ENCODE measurements around the gene RAC2. TPM values are rescaled to one million over a fixed set of nuclear protein-coding genes. Genes with fewer than 3 reads are reported as not detected.

Gene RAC2
- total and polyA plus RNA-seq, 2 of the 8 experiments (the other 6 are each of a cell fraction or from before 2014, with no cell fraction given), result 2.3 to 4.3 TPM

- Histone ChIP-seq H3K4me2 (ENCODE audit: insufficient read depth in 1 of 2, low read depth in 2 of 2, low read length in 2 of 2) (no peak overlapping the region), H2BK120ac (replicated peaks; ENCODE audit: low read depth, low read length) (no peak overlapping the region), H3K27me3 (replicated peaks in 1 of 4; ENCODE audit: control insufficient read depth in 3 of 4, extremely low read depth in 1 of 4, insufficient read depth in 3 of 4, low read length in 3 of 4) (no peaks in the 10 kb centered on the region; a peak in 3 of 7 replicates), H3K9me3 (ENCODE audit: insufficient read depth in 2 of 2, low read depth in 1 of 2, low read length in 1 of 2) (no peaks in the 10 kb centered on the region), H3K9ac (replicated peaks in 1 of 4; ENCODE audit: extremely low read depth in 1 of 4, low read depth in 3 of 4, low read length in 3 of 4) (no peak overlapping the region), H4K91ac (replicated peaks; ENCODE audit: insufficient read length, low read length) (no peak overlapping the region), H3K23me2 (ENCODE audit: low read depth, low read length) (no peaks in the 10 kb centered on the region), H2BK5ac (ENCODE audit: low read depth, low read length) (no peak overlapping the region), H2BK12ac (ENCODE audit: low read depth, low read length) (no peak overlapping the region), H2BK15ac (ENCODE audit: low read length) (no peak overlapping the region), H3K18ac (ENCODE audit: extremely low read depth, low read length) (no peak overlapping the region), H3K4ac (replicated peaks; ENCODE audit: insufficient read length, low read depth, low read length) (no peak overlapping the region), H3K27ac (ENCODE audit: low read depth, low read length) (no peak overlapping the region), H3K36me3 (ENCODE audit: control insufficient read depth in 2 of 4, insufficient read depth in 4 of 4, low read length in 3 of 4) (no peaks in the 10 kb centered on the region), H3K23ac (ENCODE audit: insufficient read length) (no peak overlapping the region), H2AFZ (ENCODE audit: low read length) (no peak overlapping the region), H4K20me1 (replicated peaks in 1 of 2; ENCODE audit: control insufficient read depth in 1 of 2, insufficient read depth in 2 of 2, low read length in 2 of 2) (no peaks in the 10 kb centered on the region), H3K79me1 (ENCODE audit: low read depth, low read length) (no peaks in the 10 kb centered on the region), H4K5ac (ENCODE audit: insufficient read length, low read depth, low read length) (no peak overlapping the region), H4K8ac (ENCODE audit: extremely low read depth, insufficient read depth, low read length) (no peak overlapping the region), H2AK5ac (ENCODE audit: low read depth, low read length) (no peak overlapping the region), H3K56ac (replicated peaks; ENCODE audit: insufficient read length, low read depth, low read length) (no peak overlapping the region), H3K79me2 (ENCODE audit: control insufficient read depth in 1 of 2, insufficient read depth in 2 of 2, low read length in 2 of 2) (no peaks in the 10 kb centered on the region), H3K14ac (ENCODE audit: insufficient read length) (no peak overlapping the region), H3K4me1 (replicated peaks in 1 of 4; ENCODE audit: control insufficient read depth in 3 of 4, insufficient read depth in 4 of 4, low read length in 3 of 4) (peaks cover 0 to 15% (median 3%) of the 10 kb centered on the region in 4 experiments; a peak in 4 of 7 replicates), H2BK20ac (ENCODE audit: low read length) (no peak overlapping the region), H3K4me3 (ENCODE audit: extremely low read depth in 1 of 4, insufficient read depth in 2 of 4, low read depth in 3 of 4, low read length in 4 of 4) (no peak overlapping the region)
- ChIA-PET CTCF (ENCODE audit: partially characterized antibody) (interaction anchor here (1.0 to 2.1 kb wide), 6 partner anchors 11 to 278 kb away, joined by 3 to 6 read pairs (median 4); no protein-coding TSS in a partner anchor), POLR2A (ENCODE audit: partially characterized antibody) (interaction anchor here (0.6 to 1.2 kb wide), 2 partner anchors 10 to 185 kb away, joined by 3 to 4 read pairs; no protein-coding TSS in a partner anchor)
- FAIRE-seq (no peak), DNase-seq (ENCODE audit: low read depth in 1 of 2, low spot score in 2 of 2) (no peak)
- no peak for TF ChIP-seq ASH2L (IDR thresholded peaks at IDR 0.05; ENCODE audit: low read length)
- no peak for TF ChIP-seq BACH1 (IDR thresholded peaks at IDR 0.05; ENCODE audit: low read length)
- no peak for TF ChIP-seq BCL11A (IDR thresholded peaks at IDR 0.05; ENCODE audit: low read depth in 2 of 2, low read length in 2 of 2)
- TF ChIP-seq RXRA (IDR thresholded peaks at IDR 0.05; ENCODE audit: insufficient read depth, low read depth, low read length), result no peak
- TF ChIP-seq TAF7 (optimal IDR thresholded peaks at IDR 0.05; ENCODE audit: borderline replicate concordance, low read depth, low read length), result no peak
- no peak for TF ChIP-seq YY1 (IDR thresholded peaks at IDR 0.05; ENCODE audit: low read depth, low read length)
- TF ChIP-seq GABPA (IDR thresholded peaks at IDR 0.05; ENCODE audit: borderline replicate concordance, insufficient read depth, low read length), result no peak
- no peak for TF ChIP-seq RBBP5 (IDR thresholded peaks at IDR 0.05; ENCODE audit: borderline replicate concordance, low read depth, low read length)
- TF ChIP-seq POLR2AphosphoS5 (IDR thresholded peaks at IDR 0.05; ENCODE audit: low read depth, low read length), result no peak
- no peak for TF ChIP-seq SIN3A (conservative IDR thresholded peaks at IDR 0.05 in 1 of 2, IDR thresholded peaks at IDR 0.05 in 1 of 2; ENCODE audit: low read depth in 1 of 2, low read length in 2 of 2)
- TF ChIP-seq CBX5 (IDR thresholded peaks at IDR 0.05; ENCODE audit: low read depth, low read length), result no peak
- TF ChIP-seq CTBP2 (IDR thresholded peaks at IDR 0.05; ENCODE audit: borderline replicate concordance, insufficient read depth, insufficient read length, low read length), result no peak
- no peak for TF ChIP-seq POLR2A (IDR thresholded peaks at IDR 0.05; ENCODE audit: control extremely low read depth in 1 of 2, low read depth in 2 of 2, low read length in 2 of 2)
- TF ChIP-seq NRF1 (IDR thresholded peaks at IDR 0.05; ENCODE audit: low read depth, low read length), result no peak
- 88% methylated on average over 10 of the region's 10 CpGs; no CpG with 5 or more reads in 1 of the 2 experiments for WGBS, 2 experiments (ENCODE audit: extremely low coverage in 1 of 2, insufficient coverage in 1 of 2, insufficient read length in 1 of 2, insufficient replicate concordance in 2 of 2, low coverage in 1 of 2, low lambda C conversion rate in 2 of 2, missing lambda C conversion rate in 1 of 2)
These were observed 41.9 kb upstream of the RAC2 start for GRCh38 chr22:37285937-37286336.
